Measurements from ENCODE around the gene SYNPR.

SYNPR gene

GRCh38 chr3:63478990-63479660 lies 201.0 kb downstream of the SYNPR start:
- Mint-ChIP-seq H3K27ac (no peak overlapping the region), H3K4me3 (no peak overlapping the region), H3K9me3 (peaks cover 0 to 6% of the 10 kb centered on the region in 2 donors), H3K4me1 (no peaks in the 10 kb centered on the region), H3K27me3 (no peaks in the 10 kb centered on the region), H3K36me3 (no peaks in the 10 kb centered on the region)
- no peak for DNase-seq
- no peak for ATAC-seq (replicated peaks)

GRCh38 chr3:63479661-63480035 lies 201.5 kb downstream of the SYNPR start:
- Mint-ChIP-seq H3K36me3 (no peaks in the 10 kb centered on the region), H3K27me3 (no peaks in the 10 kb centered on the region), H3K4me1 (no peaks in the 10 kb centered on the region), H3K4me3 (no peak overlapping the region), H3K27ac (no peak overlapping the region), H3K9me3 (peaks cover 0 to 6% of the 10 kb centered on the region in 2 donors)
- ATAC-seq (replicated peaks) (no peak), DNase-seq (no peak)

GRCh38 chr3:63481627-63482026 lies 203.5 kb downstream of the SYNPR start:
- Mint-ChIP-seq H3K27ac (no peak overlapping the region), H3K36me3 (no peaks in the 10 kb centered on the region), H3K9me3 (peaks cover 0 to 6% of the 10 kb centered on the region in 2 donors), H3K27me3 (no peaks in the 10 kb centered on the region), H3K4me1 (no peaks in the 10 kb centered on the region), H3K4me3 (no peak overlapping the region)
- ATAC-seq (replicated peaks) (no peak), DNase-seq (no peak)

GRCh38 chr3:63482341-63482740 lies 204.2 kb downstream of the SYNPR start:
- no peaks in the 10 kb centered on the region for H3K4me1 Mint-ChIP-seq
- no peak overlapping the region for H3K4me3 Mint-ChIP-seq
- ATAC-seq (replicated peaks) (no peak), DNase-seq (no peak)
- no peaks in the 10 kb centered on the region for H3K36me3 Mint-ChIP-seq
- H3K27me3 Mint-ChIP-seq, result no peaks in the 10 kb centered on the region
- H3K27ac Mint-ChIP-seq, result no peak overlapping the region
- H3K9me3 Mint-ChIP-seq, result peaks cover 0 to 3% of the 10 kb centered on the region in 2 donors

- H3K4me3 Mint-ChIP-seq, result no peak overlapping the region
These were observed 214.4 kb downstream of the SYNPR start for GRCh38 chr3:63492464-63492863.

GRCh38 chr3:63493101-63493500 lies 215.0 kb downstream of the SYNPR start:
- ATAC-seq (replicated peaks), result no peak

More at GRCh38 chr3:63492464-63492863, 214.4 kb downstream of the SYNPR start:
- Mint-ChIP-seq H3K27ac (no peak overlapping the region), H3K27me3 (no peaks in the 10 kb centered on the region), H3K36me3 (no peaks in the 10 kb centered on the region), H3K4me1 (no peaks in the 10 kb centered on the region), H3K9me3 (peaks cover 4 to 8% of the 10 kb centered on the region in 2 donors)
- DNase-seq, result no peak
- no peak for ATAC-seq (replicated peaks)

GRCh38 chr3:63494646-63495045 lies 216.5 kb downstream of the SYNPR start:
- peaks cover 6 to 7% of the 10 kb centered on the region in 2 donors for H3K9me3 Mint-ChIP-seq
- DNase-seq (no peak), ATAC-seq (replicated peaks) (no peak)
- H3K4me3 Mint-ChIP-seq, result no peak overlapping the region
- no peak overlapping the region for H3K27ac Mint-ChIP-seq
- H3K36me3 Mint-ChIP-seq, result no peaks in the 10 kb centered on the region
- no peaks in the 10 kb centered on the region for H3K27me3 Mint-ChIP-seq
- no peaks in the 10 kb centered on the region for H3K4me1 Mint-ChIP-seq

More at GRCh38 chr3:63493101-63493500, 215.0 kb downstream of the SYNPR start:
- peaks cover 4 to 8% of the 10 kb centered on the region in 2 donors for H3K9me3 Mint-ChIP-seq
- no peaks in the 10 kb centered on the region for H3K36me3 Mint-ChIP-seq
- H3K4me3 Mint-ChIP-seq, result no peak overlapping the region
- H3K27me3 Mint-ChIP-seq, result no peaks in the 10 kb centered on the region
- no peak overlapping the region for H3K27ac Mint-ChIP-seq
- H3K4me1 Mint-ChIP-seq, result no peaks in the 10 kb centered on the region
- DNase-seq, result no peak

- no peak for ATAC-seq (replicated peaks)
- Mint-ChIP-seq H3K27ac (no peak overlapping the region), H3K27me3 (no peaks in the 10 kb centered on the region), H3K36me3 (no peaks in the 10 kb centered on the region), H3K4me3 (no peak overlapping the region), H3K4me1 (no peaks in the 10 kb centered on the region), H3K9me3 (peaks cover 0 to 2% of the 10 kb centered on the region in 2 donors)
- DNase-seq, result no peak
These were observed 219.5 kb downstream of the SYNPR start for GRCh38 chr3:63497641-63498040.

GRCh38 chr3:63500196-63500595 lies 222.1 kb downstream of the SYNPR start:
- Mint-ChIP-seq H3K9me3 (peaks cover 0 to 2% of the 10 kb centered on the region in 2 donors), H3K4me1 (no peaks in the 10 kb centered on the region), H3K36me3 (no peaks in the 10 kb centered on the region), H3K4me3 (no peak overlapping the region), H3K27me3 (no peaks in the 10 kb centered on the region), H3K27ac (no peak overlapping the region)
- DNase-seq (no peak), ATAC-seq (replicated peaks) (no peak)

GRCh38 chr3:63508305-63508704 lies 230.2 kb downstream of the SYNPR start:
- no peak for ATAC-seq (replicated peaks)
- no peak for DNase-seq
- Mint-ChIP-seq H3K9me3 (peaks cover 0 to 2% of the 10 kb centered on the region in 2 donors), H3K36me3 (no peaks in the 10 kb centered on the region), H3K27ac (no peak overlapping the region), H3K27me3 (no peaks in the 10 kb centered on the region), H3K4me3 (no peak overlapping the region), H3K4me1 (no peaks in the 10 kb centered on the region)

- H3K4me3 Mint-ChIP-seq, result no peak overlapping the region
- peaks cover 0 to 2% of the 10 kb centered on the region in 2 donors for H3K9me3 Mint-ChIP-seq
- no peaks in the 10 kb centered on the region for H3K27me3 Mint-ChIP-seq
- H3K27ac Mint-ChIP-seq, result no peak overlapping the region
- no peak for ATAC-seq (replicated peaks)
- no peaks in the 10 kb centered on the region for H3K4me1 Mint-ChIP-seq
- H3K36me3 Mint-ChIP-seq, result no peaks in the 10 kb centered on the region
- DNase-seq, result no peak
These were observed 230.7 kb downstream of the SYNPR start for GRCh38 chr3:63508771-63509170.

GRCh38 chr3:63513791-63514190 lies 235.7 kb downstream of the SYNPR start:
- no peak for ATAC-seq (replicated peaks)
- no peak overlapping the region for H3K4me3 Mint-ChIP-seq
- no peaks in the 10 kb centered on the region for H3K9me3 Mint-ChIP-seq
- no peaks in the 10 kb centered on the region for H3K27me3 Mint-ChIP-seq
- H3K27ac Mint-ChIP-seq, result no peak overlapping the region
- H3K36me3 Mint-ChIP-seq, result no peaks in the 10 kb centered on the region
- DNase-seq, result no peak
- H3K4me1 Mint-ChIP-seq, result no peaks in the 10 kb centered on the region

GRCh38 chr3:63514678-63515077 lies 236.6 kb downstream of the SYNPR start:
- no peaks in the 10 kb centered on the region for H3K36me3 Mint-ChIP-seq
- H3K27ac Mint-ChIP-seq, result no peak overlapping the region
- H3K9me3 Mint-ChIP-seq, result no peaks in the 10 kb centered on the region

GRCh38 chr3:63519426-63519825 lies 241.3 kb downstream of the SYNPR start:
- Mint-ChIP-seq H3K27ac (no peak overlapping the region), H3K4me1 (no peaks in the 10 kb centered on the region), H3K4me3 (no peak overlapping the region), H3K9me3 (no peaks in the 10 kb centered on the region), H3K36me3 (no peaks in the 10 kb centered on the region), H3K27me3 (no peaks in the 10 kb centered on the region)
- ATAC-seq (replicated peaks), result no peak
- DNase-seq, result no peak

More at GRCh38 chr3:63514678-63515077, 236.6 kb downstream of the SYNPR start:
- no peak overlapping the region for H3K4me3 Mint-ChIP-seq
- H3K27me3 Mint-ChIP-seq, result no peaks in the 10 kb centered on the region
- H3K4me1 Mint-ChIP-seq, result no peaks in the 10 kb centered on the region
- no peak for DNase-seq
- ATAC-seq (replicated peaks), result no peak

GRCh38 chr3:63521657-63522056 lies 243.5 kb downstream of the SYNPR start:
- DNase-seq, result no peak
- ATAC-seq (replicated peaks), result no peak
- no peak overlapping the region for H3K4me3 Mint-ChIP-seq
- H3K9me3 Mint-ChIP-seq, result no peaks in the 10 kb centered on the region
- H3K4me1 Mint-ChIP-seq, result no peaks in the 10 kb centered on the region
- no peaks in the 10 kb centered on the region for H3K27me3 Mint-ChIP-seq
- no peak overlapping the region for H3K27ac Mint-ChIP-seq
- H3K36me3 Mint-ChIP-seq, result no peaks in the 10 kb centered on the region

Data from stimulated activated naive B cell treated with anti-CD40 and anti-IgM and Interleukin-4, amounts not matched to agents 10 μg/mL and 1 μg/mL and 100 μg/mL, for 72 hours (primary cell).